GDM1 (cell line): ENCODE results near the gene UBR4.

ENCODE experiments used
- DNase-seq: peaks from one replicate; lab custom pipeline; 2025; lab: John Stamatoyannopoulos, UW

Gene UBR4

GRCh38 chr1:19091196-19091953 is 118.7 kb downstream of the UBR4 start:
- DNase-seq = no peak

- DNase-seq = no peak
Observed at GRCh38 chr1:19089524-19089923, 120.5 kb downstream of the UBR4 start.

- DNase-seq = no peak
Observed at GRCh38 chr1:19088717-19089442, 121.2 kb downstream of the UBR4 start.

- no peak for DNase-seq
Observed at GRCh38 chr1:19087737-19088594, 122.1 kb downstream of the UBR4 start.

- DNase-seq = no peak
Observed at GRCh38 chr1:19087017-19087736, 122.9 kb downstream of the UBR4 start.

- no peak for DNase-seq
Observed at GRCh38 chr1:19086176-19086875, 123.7 kb downstream of the UBR4 start.

GRCh38 chr1:19084206-19084738 is 125.8 kb downstream of the UBR4 start:
- DNase-seq = no peak

GRCh38 chr1:19083081-19083480 is 127.0 kb downstream of the UBR4 start:
- DNase-seq = no peak

GRCh38 chr1:19081218-19081893 is 128.7 kb downstream of the UBR4 start:
- DNase-seq = no peak

GRCh38 chr1:19080721-19081120 is 129.3 kb downstream of the UBR4 start:
- no peak for DNase-seq

- DNase-seq = no peak
Observed at GRCh38 chr1:19079541-19080472, 130.3 kb downstream of the UBR4 start.

- no peak for DNase-seq
Observed at GRCh38 chr1:19078536-19078935, 131.5 kb downstream of the UBR4 start.

GRCh38 chr1:19076841-19077616 is 133.0 kb downstream of the UBR4 start:
- no peak for DNase-seq

GRCh38 chr1:19074902-19075721 is 135.0 kb downstream of the UBR4 start:
- DNase-seq = no peak

- DNase-seq = no peak
Observed at GRCh38 chr1:19074361-19074901, 135.6 kb downstream of the UBR4 start.

GRCh38 chr1:19073311-19074186 is 136.5 kb downstream of the UBR4 start:
- DNase-seq = no peak
